ENCODE results near the gene STX17. TPM values are rescaled to one million over a fixed set of nuclear protein-coding genes. Genes with fewer than 3 reads are reported as not detected.
A peak's percentile ranks its signal among the peaks of the same experiment; 100 is the strongest.

The STX17 gene
- total RNA-seq, 1 donor from 2014 or later = 22.1 TPM

DNA sequence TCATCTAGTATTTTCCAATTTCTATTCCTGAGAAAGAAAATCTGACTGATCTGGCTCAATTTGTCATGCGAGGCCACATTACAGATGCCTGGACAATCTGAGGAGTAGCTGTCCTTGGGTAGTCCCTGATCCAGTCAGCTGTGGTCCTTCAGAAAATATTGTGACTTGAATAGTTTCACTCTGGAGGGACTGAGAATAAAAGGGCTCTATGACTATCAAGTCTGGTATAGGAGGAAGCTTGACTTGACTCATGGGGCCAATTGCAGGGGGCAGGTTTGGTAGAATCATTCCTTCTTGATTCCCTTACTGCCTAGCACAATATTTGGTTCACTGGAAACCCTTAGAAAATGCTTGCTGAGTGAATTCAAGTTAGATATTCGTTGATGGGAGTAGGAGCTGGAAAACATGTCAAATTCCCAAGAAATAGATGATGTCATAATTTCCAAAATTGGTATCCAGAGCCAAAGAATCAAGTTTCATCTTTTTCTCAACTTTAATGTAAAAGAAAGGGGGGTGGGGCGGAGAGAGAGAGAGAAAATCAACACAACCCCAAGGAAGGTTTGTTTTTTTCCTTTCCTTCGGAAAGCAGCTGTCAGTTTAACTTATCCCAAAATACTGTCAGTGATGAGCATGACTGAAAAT lies 32.4 kb upstream of the STX17 start:
- H3K27ac Mint-ChIP-seq = no peak overlapping the region

DNA sequence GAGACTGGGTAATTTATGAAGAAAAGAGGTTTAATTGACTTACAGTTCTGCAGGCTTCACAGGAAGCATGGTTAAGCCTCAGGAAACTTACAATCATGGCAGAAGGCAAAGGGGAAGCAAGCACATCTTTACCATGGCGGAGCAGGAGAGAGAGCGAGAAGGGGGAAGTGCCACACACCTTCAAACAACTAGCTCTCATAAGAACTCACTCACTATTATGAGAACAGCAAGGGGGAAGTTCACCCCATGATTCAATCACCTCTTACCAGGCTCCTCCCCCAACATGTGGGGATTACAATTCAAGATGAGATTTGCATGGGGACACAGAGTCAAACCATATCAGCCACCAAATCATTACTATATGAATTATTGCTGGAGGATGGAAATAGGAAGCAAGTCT lies 30.3 kb upstream of the STX17 start:
- H3K27ac Mint-ChIP-seq = no peak overlapping the region
- H3K36me3 Mint-ChIP-seq (ENCODE audit: low read depth) = peaks cover 2% of the 10 kb centered on the region
- intact Hi-C loops (cut with micrococcal nuclease) = no loop called here
- peaks cover 9% of the 10 kb centered on the region for H3K9me3 Mint-ChIP-seq
- DNase-seq (ENCODE audit: low spot score) = no peak
- H3K27me3 Mint-ChIP-seq (ENCODE audit: insufficient read depth) = peaks cover 6% of the 10 kb centered on the region
- no peak overlapping the region for H3K4me3 Mint-ChIP-seq
- H3K4me1 Mint-ChIP-seq (ENCODE audit: low read depth) = peaks cover 20% of the 10 kb centered on the region

More for the DNA sequence above, 32.4 kb upstream of the STX17 start:
- DNase-seq (ENCODE audit: low spot score) = no peak
- intact Hi-C loops (cut with micrococcal nuclease) = loop anchor here (5.0 kb wide), 1 partner anchor 83 kb away; no protein-coding TSS in a partner anchor
- peaks cover 6% of the 10 kb centered on the region for H3K27me3 Mint-ChIP-seq (ENCODE audit: insufficient read depth)
- H3K36me3 Mint-ChIP-seq (ENCODE audit: low read depth) = peaks cover 5% of the 10 kb centered on the region
- no peak overlapping the region for H3K4me3 Mint-ChIP-seq
- peaks cover 22% of the 10 kb centered on the region for H3K4me1 Mint-ChIP-seq (ENCODE audit: low read depth)
- H3K9me3 Mint-ChIP-seq = peaks cover 5% of the 10 kb centered on the region

DNA sequence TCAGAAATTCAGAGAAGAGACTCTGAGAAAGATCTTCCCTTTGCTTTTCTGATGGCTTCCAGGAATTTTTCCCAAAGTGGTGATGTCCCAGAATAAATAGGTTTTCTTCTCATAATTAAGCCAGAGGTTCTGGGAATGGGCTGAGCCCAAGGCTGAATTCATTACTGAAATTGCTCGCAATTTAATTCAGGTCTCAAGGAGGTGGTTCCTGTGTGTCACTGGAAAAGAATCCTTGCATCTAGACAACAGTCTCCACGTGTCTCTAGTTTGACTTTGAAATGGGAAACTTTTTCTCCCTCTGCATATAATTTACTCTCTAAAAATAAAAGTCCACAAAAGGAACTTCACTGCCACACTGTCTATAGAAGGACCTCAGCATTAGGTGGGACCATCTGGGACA lies 27.8 kb upstream of the STX17 start:
- DNase-seq (ENCODE audit: low spot score) = no peak
- no peak overlapping the region for H3K27ac Mint-ChIP-seq
- peaks cover 6% of the 10 kb centered on the region for H3K27me3 Mint-ChIP-seq (ENCODE audit: insufficient read depth)
- no peak overlapping the region for H3K4me3 Mint-ChIP-seq
- intact Hi-C loops (cut with micrococcal nuclease) = no loop called here
- H3K4me1 Mint-ChIP-seq (ENCODE audit: low read depth) = peaks cover 31% of the 10 kb centered on the region
- H3K36me3 Mint-ChIP-seq (ENCODE audit: low read depth) = peaks cover 2% of the 10 kb centered on the region
- H3K9me3 Mint-ChIP-seq = peaks cover 9% of the 10 kb centered on the region

DNA sequence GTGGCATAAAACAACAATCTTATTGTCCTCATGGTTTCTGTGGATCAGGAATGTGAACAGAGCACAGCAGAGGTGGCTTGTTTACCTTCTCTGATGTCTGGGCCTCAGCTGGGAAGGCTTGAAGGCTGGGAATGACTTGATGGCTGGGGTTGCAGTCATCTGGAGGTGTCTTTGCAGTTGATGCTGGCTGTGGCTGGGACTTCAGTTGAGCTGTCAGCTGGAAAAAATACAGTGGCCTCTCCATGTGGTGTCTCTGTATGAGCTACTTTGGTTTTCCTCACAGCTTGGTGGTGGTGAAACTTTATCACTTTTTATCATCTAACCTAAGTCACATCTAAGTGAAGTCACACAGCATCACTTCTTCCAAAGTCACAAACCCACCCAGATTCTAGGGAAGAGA lies 24.7 kb upstream of the STX17 start:
- Mint-ChIP-seq H3K27ac (no peak overlapping the region), H3K36me3 (ENCODE audit: low read depth) (peaks cover 4% of the 10 kb centered on the region), H3K4me3 (no peak overlapping the region), H3K27me3 (ENCODE audit: insufficient read depth) (peaks cover 2% of the 10 kb centered on the region), H3K9me3 (peaks cover 4% of the 10 kb centered on the region), H3K4me1 (ENCODE audit: low read depth) (peaks cover 24% of the 10 kb centered on the region)
- intact Hi-C loops (cut with micrococcal nuclease) = no loop called here
- DNase-seq (ENCODE audit: low spot score) = no peak

DNA sequence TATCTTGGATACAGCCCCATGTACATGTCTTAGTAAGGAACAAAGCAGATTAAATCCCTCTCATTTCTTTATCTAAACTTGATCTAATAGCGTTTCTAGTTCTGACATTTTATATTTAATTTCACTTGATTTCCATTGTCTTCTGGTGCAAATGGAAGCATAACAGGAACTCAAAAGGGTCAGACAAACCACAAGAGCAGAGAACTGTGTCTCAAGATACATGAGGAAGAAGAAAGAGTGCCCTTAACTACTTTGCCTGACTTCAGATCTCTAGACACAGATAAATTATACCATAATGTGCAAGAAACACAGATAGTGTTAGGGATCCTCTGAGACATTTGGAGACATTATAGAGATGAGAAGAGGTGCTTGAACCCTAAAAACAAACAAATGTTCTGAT lies 20.7 kb upstream of the STX17 start:
- no peak overlapping the region for H3K4me3 Mint-ChIP-seq
- no peaks in the 10 kb centered on the region for H3K9me3 Mint-ChIP-seq
- peaks cover 2% of the 10 kb centered on the region for H3K36me3 Mint-ChIP-seq (ENCODE audit: low read depth)
- intact Hi-C loops (cut with micrococcal nuclease) = no loop called here
- H3K27me3 Mint-ChIP-seq (ENCODE audit: insufficient read depth) = peaks cover 2% of the 10 kb centered on the region
- peaks cover 16% of the 10 kb centered on the region for H3K4me1 Mint-ChIP-seq (ENCODE audit: low read depth)
- no peak for DNase-seq (ENCODE audit: low spot score)
- H3K27ac Mint-ChIP-seq = no peak overlapping the region

DNA sequence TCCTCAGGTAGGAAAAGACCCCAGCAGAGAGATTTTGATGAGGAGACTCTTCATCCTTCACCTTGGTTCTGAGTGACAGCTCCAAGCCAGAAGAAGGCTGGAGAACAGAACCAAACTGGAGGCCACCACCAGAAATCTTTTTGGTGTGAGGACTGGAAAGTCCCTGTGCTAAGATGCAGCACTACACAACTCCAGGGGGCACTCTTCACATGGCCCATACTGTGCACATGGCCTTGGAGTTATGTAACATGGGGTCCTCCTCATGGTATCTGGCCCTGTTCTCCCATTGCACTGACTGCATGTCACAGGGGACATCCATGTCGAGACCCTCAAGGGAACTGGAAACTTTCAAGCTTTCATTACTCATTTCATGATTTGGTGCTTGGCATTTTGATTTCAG lies 17.3 kb upstream of the STX17 start:
- no peak for DNase-seq (ENCODE audit: low spot score)
- intact Hi-C loops (cut with micrococcal nuclease) = no loop called here
- H3K27me3 Mint-ChIP-seq (ENCODE audit: insufficient read depth) = peaks cover 16% of the 10 kb centered on the region
- H3K4me1 Mint-ChIP-seq (ENCODE audit: low read depth) = peaks cover 3% of the 10 kb centered on the region
- H3K9me3 Mint-ChIP-seq = no peaks in the 10 kb centered on the region
- no peak overlapping the region for H3K27ac Mint-ChIP-seq
- no peak overlapping the region for H3K4me3 Mint-ChIP-seq
- peaks cover 2% of the 10 kb centered on the region for H3K36me3 Mint-ChIP-seq (ENCODE audit: low read depth)

DNA sequence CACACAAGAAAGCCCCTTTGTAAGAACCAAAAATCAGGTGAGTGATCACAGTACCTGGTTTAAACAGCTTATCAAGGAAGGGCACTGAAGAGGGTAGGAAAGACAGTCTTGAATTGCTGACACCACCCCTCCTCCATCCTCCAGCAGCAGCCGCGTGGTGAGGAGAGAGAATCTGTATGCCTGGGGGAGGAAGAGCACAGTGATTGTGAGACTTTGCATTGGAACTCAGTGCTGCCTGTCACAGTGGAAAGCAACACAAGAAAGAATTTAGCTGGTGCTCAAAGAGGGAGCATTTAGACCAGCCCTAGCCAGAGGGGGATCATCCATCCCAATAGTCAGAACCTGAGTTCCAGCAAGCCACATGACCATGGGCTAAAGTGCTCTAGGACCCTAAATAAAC lies 11.6 kb upstream of the STX17 start:
- Mint-ChIP-seq H3K27ac (no peak overlapping the region), H3K27me3 (ENCODE audit: insufficient read depth) (peaks cover 36% of the 10 kb centered on the region), H3K36me3 (ENCODE audit: low read depth) (no peaks in the 10 kb centered on the region), H3K9me3 (no peaks in the 10 kb centered on the region), H3K4me3 (no peak overlapping the region), H3K4me1 (ENCODE audit: low read depth) (no peaks in the 10 kb centered on the region)
- intact Hi-C loops (cut with micrococcal nuclease) = no loop called here
- DNase-seq (ENCODE audit: low spot score) = no peak

DNA sequence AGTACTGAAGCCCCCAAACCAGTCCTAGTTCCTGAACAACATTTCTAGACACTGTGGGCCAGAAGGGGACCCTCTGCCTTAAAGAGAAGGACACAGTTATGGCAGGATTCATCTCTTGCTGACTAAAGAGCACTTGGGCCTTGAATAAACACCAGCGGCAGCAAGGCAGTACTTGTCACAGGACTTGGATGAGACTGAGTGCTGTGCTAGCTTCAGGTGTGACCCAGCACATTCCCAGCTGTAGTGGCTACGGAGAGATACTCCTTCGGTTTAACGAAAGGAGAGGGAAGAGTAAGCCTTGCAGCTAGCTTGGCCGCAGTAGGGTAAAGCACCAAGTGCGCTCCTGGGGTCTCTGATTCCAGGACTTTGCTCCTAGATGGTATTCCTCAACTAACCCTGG lies 10.9 kb upstream of the STX17 start:
- H3K4me3 Mint-ChIP-seq = no peak overlapping the region
- H3K4me1 Mint-ChIP-seq (ENCODE audit: low read depth) = no peaks in the 10 kb centered on the region
- intact Hi-C loops (cut with micrococcal nuclease) = no loop called here
- no peak overlapping the region for H3K27ac Mint-ChIP-seq
- DNase-seq (ENCODE audit: low spot score) = no peak
- H3K36me3 Mint-ChIP-seq (ENCODE audit: low read depth) = no peaks in the 10 kb centered on the region
- peaks cover 40% of the 10 kb centered on the region for H3K27me3 Mint-ChIP-seq (ENCODE audit: insufficient read depth)
- H3K9me3 Mint-ChIP-seq = no peaks in the 10 kb centered on the region

DNA sequence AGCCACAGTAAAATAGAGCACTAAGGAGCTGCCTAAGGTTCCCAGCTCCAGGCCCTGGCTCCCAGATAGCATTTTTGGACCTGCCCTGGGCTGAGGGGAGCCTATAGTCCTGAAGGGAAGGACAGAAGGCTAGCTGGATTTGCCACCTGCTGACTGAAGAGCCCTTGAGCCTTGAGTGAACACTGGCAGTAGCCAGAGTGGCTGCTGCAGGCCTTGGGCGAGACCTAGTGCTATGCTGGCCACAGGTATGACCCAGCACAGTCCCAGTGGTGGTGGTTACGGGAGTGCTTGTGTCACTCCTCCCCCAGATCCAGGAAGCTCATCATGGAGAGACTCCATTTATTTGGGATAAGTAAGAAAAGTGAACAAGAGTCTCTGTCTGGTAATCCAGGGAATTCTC lies 10.3 kb upstream of the STX17 start:
- Mint-ChIP-seq H3K9me3 (no peaks in the 10 kb centered on the region), H3K27ac (no peak overlapping the region), H3K27me3 (ENCODE audit: insufficient read depth) (peaks cover 42% of the 10 kb centered on the region), H3K4me1 (ENCODE audit: low read depth) (no peaks in the 10 kb centered on the region), H3K36me3 (ENCODE audit: low read depth) (no peaks in the 10 kb centered on the region), H3K4me3 (no peak overlapping the region)
- intact Hi-C loops (cut with micrococcal nuclease) = no loop called here
- DNase-seq (ENCODE audit: low spot score) = no peak

DNA sequence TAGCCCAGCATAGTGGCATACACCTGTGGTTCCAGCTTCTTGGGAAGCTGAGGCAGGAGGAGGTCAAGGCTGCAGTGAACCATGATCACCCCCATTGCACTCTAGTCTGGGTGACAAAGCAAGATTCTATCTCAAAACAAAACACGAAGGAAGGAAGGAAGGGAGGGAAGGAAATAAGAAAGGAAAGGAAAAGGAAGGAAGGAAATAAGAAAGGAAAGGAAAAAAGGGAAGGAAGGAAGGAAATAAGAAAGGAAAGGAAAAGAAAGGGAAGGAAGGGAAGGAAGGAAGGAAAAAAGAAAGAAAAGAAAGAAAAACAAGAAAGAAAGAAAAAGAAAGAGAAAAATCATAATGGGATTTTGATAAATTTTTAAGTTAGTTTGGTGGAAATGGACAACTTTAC lies 3.1 kb upstream of the STX17 start:
- Mint-ChIP-seq H3K4me1 (ENCODE audit: low read depth) (peaks cover 23% of the 10 kb centered on the region), H3K9me3 (no peaks in the 10 kb centered on the region), H3K36me3 (ENCODE audit: low read depth) (peaks cover 1% of the 10 kb centered on the region), H3K27me3 (ENCODE audit: insufficient read depth) (peaks cover 26% of the 10 kb centered on the region), H3K27ac (no peak overlapping the region), H3K4me3 (no peak overlapping the region)
- intact Hi-C loops (cut with micrococcal nuclease) = no loop called here
- no peak for DNase-seq (ENCODE audit: low spot score)

DNA sequence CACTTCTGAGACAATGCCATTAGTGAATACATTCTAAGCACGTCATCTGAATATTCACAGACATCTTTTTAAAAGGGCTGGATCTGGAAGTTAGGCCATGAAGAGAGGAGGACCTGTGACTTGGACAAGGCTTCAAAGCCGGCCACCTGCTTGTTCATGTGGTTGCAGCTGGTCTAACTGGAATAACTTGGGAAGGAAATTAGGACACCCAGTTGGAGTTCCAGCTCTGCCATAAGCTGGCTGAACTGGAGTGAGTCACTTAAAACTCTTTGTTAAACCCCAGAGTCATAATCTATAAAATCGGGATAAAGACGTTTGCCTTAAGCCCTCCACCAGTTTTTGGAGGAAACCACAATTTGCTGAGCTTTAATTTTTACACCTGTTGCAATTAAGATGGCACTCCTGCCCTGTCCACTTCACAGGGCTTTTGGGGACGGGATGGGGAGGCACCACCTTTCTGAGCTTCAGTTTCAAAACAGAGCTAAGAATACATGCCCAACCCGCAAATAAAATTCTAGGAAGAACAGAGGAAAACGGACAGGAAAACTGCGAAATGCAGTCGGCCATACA lies 536 bp upstream of the STX17 start:
- intact Hi-C loops (cut with micrococcal nuclease) = loop anchor here (1.0 to 5.0 kb wide), 7 partner anchors 39 to 691 kb away; partner anchors contain the start of gene INVS
- H3K27ac Mint-ChIP-seq = peak overlapping the region; percentile 92

DNA sequence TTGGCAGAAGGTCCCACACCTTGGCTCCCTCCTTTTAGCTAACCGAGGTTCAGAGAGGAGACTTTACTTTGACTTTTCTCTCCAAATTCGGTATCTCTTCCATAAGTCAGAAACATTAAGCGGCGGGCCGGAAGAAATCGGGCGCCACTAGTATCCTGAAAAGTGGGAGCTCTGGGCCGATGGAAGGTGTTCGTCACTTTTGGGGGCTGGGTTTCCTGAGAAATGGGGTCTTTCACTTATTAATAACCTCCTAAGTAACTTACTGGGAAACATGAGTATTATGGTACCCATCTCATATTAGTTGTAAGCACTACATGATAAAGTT lies 716 bp downstream of the STX17 start:
- H3K27ac Mint-ChIP-seq = peak overlapping the region; percentile 96
- no peaks in the 10 kb centered on the region for H3K9me3 Mint-ChIP-seq
- no peak for DNase-seq (ENCODE audit: low spot score)
- peaks cover 11% of the 10 kb centered on the region for H3K27me3 Mint-ChIP-seq (ENCODE audit: insufficient read depth)
- peak overlapping the region; percentile 96 for H3K4me3 Mint-ChIP-seq
- H3K4me1 Mint-ChIP-seq (ENCODE audit: low read depth) = peaks cover 33% of the 10 kb centered on the region
- peaks cover 9% of the 10 kb centered on the region for H3K36me3 Mint-ChIP-seq (ENCODE audit: low read depth)
- intact Hi-C loops (cut with micrococcal nuclease) = loop anchor here (2.0 to 5.0 kb wide), 5 partner anchors 40 to 690 kb away; no protein-coding TSS in a partner anchor

More for the DNA sequence above, 536 bp upstream of the STX17 start:
- no peak for DNase-seq (ENCODE audit: low spot score)
- Mint-ChIP-seq H3K4me1 (ENCODE audit: low read depth) (peaks cover 33% of the 10 kb centered on the region), H3K27me3 (ENCODE audit: insufficient read depth) (peaks cover 13% of the 10 kb centered on the region), H3K36me3 (ENCODE audit: low read depth) (peaks cover 3% of the 10 kb centered on the region), H3K4me3 (peak overlapping the region; percentile 96), H3K9me3 (no peaks in the 10 kb centered on the region)

DNA sequence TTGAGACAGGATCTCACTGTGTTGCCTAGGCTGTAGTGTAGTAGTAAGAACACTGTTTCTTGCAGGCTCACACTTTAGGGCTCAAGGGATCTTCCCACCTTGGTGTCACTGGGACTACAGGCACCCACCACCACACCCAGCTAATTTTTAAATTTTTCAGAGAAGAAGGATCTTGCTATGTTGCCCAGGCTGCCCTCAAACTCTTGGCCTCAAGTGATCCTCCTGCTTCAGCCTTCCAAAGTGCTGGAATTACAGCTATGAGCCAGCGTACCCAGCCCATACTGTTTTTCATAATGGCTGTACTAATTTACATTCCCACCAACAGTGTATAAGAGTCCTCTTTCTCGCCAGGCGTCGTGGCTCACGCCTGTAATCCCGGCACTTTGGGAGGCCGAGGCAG lies 5.1 kb downstream of the STX17 start:
- H3K4me1 Mint-ChIP-seq (ENCODE audit: low read depth) = peaks cover 29% of the 10 kb centered on the region
- no peaks in the 10 kb centered on the region for H3K27me3 Mint-ChIP-seq (ENCODE audit: insufficient read depth)
- intact Hi-C loops (cut with micrococcal nuclease) = no loop called here
- peaks cover 20% of the 10 kb centered on the region for H3K36me3 Mint-ChIP-seq (ENCODE audit: low read depth)
- DNase-seq (ENCODE audit: low spot score) = no peak
- no peak overlapping the region for H3K27ac Mint-ChIP-seq
- no peak overlapping the region for H3K4me3 Mint-ChIP-seq
- no peaks in the 10 kb centered on the region for H3K9me3 Mint-ChIP-seq

DNA sequence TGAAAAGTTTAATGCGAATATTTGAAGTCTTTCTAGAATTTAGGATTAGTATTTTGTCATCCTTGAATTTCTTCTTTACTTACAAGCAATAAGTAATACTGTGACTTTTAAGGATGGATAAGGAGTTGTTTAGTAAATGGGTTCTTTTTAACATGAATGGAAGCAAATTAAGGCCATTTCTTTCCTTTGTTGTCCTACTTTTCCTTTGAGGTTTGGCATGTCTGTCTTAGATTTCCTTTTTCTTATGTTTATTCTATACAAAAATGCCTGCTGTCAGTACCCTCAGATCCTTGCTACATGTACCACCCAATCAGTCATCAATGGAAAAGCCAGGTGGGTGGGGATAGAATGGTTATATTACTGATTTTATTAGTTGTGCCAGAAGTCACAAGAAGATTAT lies 10.2 kb downstream of the STX17 start:
- no peak overlapping the region for H3K4me3 Mint-ChIP-seq
- intact Hi-C loops (cut with micrococcal nuclease) = no loop called here
- no peaks in the 10 kb centered on the region for H3K27me3 Mint-ChIP-seq (ENCODE audit: insufficient read depth)
- DNase-seq (ENCODE audit: low spot score) = no peak
- peaks cover 6% of the 10 kb centered on the region for H3K4me1 Mint-ChIP-seq (ENCODE audit: low read depth)
- H3K9me3 Mint-ChIP-seq = no peaks in the 10 kb centered on the region
- peaks cover 34% of the 10 kb centered on the region for H3K36me3 Mint-ChIP-seq (ENCODE audit: low read depth)
- no peak overlapping the region for H3K27ac Mint-ChIP-seq

Measured in activated T-helper 1 cell treated with anti-CD3 and anti-CD28 coated beads, Interleukin-12 subunit alpha, Interleukin-12 subunit beta, Interleukin-2, Interleukin-4 antibody, amounts not matched to agents 30 ng/mL and 10 ng/mL and 1 ng/mL, durations not matched to agents 14 hours and 24 hours and 36 hours (primary cell).